ENCODE data around the gene DKC1. TPM values are rescaled to one million over a fixed set of nuclear protein-coding genes. Genes with fewer than 3 reads are reported as not detected.

DKC1 gene
- total RNA-seq, result 21.2 TPM
- long read RNA-seq, transcript DKC1-201 (15 exons, 2,577 nt), result major isoform, 49 of 51 reads
- long read RNA-seq, partial matches to known transcripts, result 0 of 51 reads
- long read RNA-seq, other reads (novel, unspliced or antisense), result 2 of 51 reads

- ATAC-seq (ENCODE audit: poor library complexity) (peak; percentile 98), DNase-seq (peak; percentile 98)
- intact Hi-C loops (cut with DNase I), result no loop called here
Measured at GRCh38 chrX:154762537-154763296, at the start of gene DKC1. DKC1 (plus strand) TSS chrX:154762864; CDS start chrX:154762966, 102 bp downstream.

GRCh38 chrX:154714925-154715324 is 47.7 kb upstream of the DKC1 start:
- ATAC-seq (ENCODE audit: poor library complexity), result peak; percentile 79
- DNase-seq, result no peak
- intact Hi-C loops (cut with DNase I), result no loop called here

GRCh38 chrX:154715825-154716224 is 46.8 kb upstream of the DKC1 start:
- intact Hi-C loops (cut with DNase I), result no loop called here
- no peak for ATAC-seq (ENCODE audit: poor library complexity)

GRCh38 chrX:154717824-154718223 is 44.8 kb upstream of the DKC1 start:
- intact Hi-C loops (cut with DNase I), result no loop called here
- no peak for ATAC-seq (ENCODE audit: poor library complexity)
- DNase-seq, result no peak

More at GRCh38 chrX:154715825-154716224, 46.8 kb upstream of the DKC1 start:
- no peak for DNase-seq

- DNase-seq (no peak), ATAC-seq (ENCODE audit: poor library complexity) (no peak)
- intact Hi-C loops (cut with DNase I), result no loop called here
Measured at GRCh38 chrX:154718616-154719015, 44.0 kb upstream of the DKC1 start.

GRCh38 chrX:154719132-154719675 is 43.5 kb upstream of the DKC1 start:
- DNase-seq (no peak), ATAC-seq (ENCODE audit: poor library complexity) (peak; percentile 36)
- intact Hi-C loops (cut with DNase I), result no loop called here

- ATAC-seq (ENCODE audit: poor library complexity), result no peak
- no peak for DNase-seq
- intact Hi-C loops (cut with DNase I), result no loop called here
Measured at GRCh38 chrX:154720067-154720466, 42.6 kb upstream of the DKC1 start.

GRCh38 chrX:154721155-154721554 is 41.5 kb upstream of the DKC1 start:
- ATAC-seq (ENCODE audit: poor library complexity), result no peak
- no peak for DNase-seq
- intact Hi-C loops (cut with DNase I), result no loop called here

GRCh38 chrX:154724993-154725756 is 37.5 kb upstream of the DKC1 start:
- no peak for DNase-seq
- intact Hi-C loops (cut with DNase I), result no loop called here
- no peak for ATAC-seq (ENCODE audit: poor library complexity)

GRCh38 chrX:154727418-154727817 is 35.2 kb upstream of the DKC1 start:
- intact Hi-C loops (cut with DNase I), result no loop called here
- DNase-seq (no peak), ATAC-seq (ENCODE audit: poor library complexity) (no peak)

GRCh38 chrX:154727871-154728270 is 34.8 kb upstream of the DKC1 start:
- intact Hi-C loops (cut with DNase I), result no loop called here
- DNase-seq (peak; percentile 63), ATAC-seq (ENCODE audit: poor library complexity) (peak; percentile 32)

GRCh38 chrX:154728431-154729190 is 34.1 kb upstream of the DKC1 start:
- ATAC-seq (ENCODE audit: poor library complexity) (no peak), DNase-seq (no peak)
- intact Hi-C loops (cut with DNase I), result no loop called here

GRCh38 chrX:154729439-154729838 is 33.2 kb upstream of the DKC1 start:
- peak; percentile 57 for ATAC-seq (ENCODE audit: poor library complexity)

GRCh38 chrX:154730253-154730891 is 32.3 kb upstream of the DKC1 start:
- ATAC-seq (ENCODE audit: poor library complexity) (peak; percentile 34), DNase-seq (peak; percentile 54)
- intact Hi-C loops (cut with DNase I), result no loop called here

More at GRCh38 chrX:154729439-154729838, 33.2 kb upstream of the DKC1 start:
- no peak for DNase-seq
- intact Hi-C loops (cut with DNase I), result no loop called here

GRCh38 chrX:154731184-154731583 is 31.5 kb upstream of the DKC1 start:
- intact Hi-C loops (cut with DNase I), result no loop called here
- no peak for ATAC-seq (ENCODE audit: poor library complexity)
- no peak for DNase-seq

- intact Hi-C loops (cut with DNase I), result no loop called here
- ATAC-seq (ENCODE audit: poor library complexity) (peak; percentile 50), DNase-seq (no peak)
Measured at GRCh38 chrX:154731881-154732280, 30.8 kb upstream of the DKC1 start.

GRCh38 chrX:154732421-154733065 is 30.1 kb upstream of the DKC1 start:
- ATAC-seq (ENCODE audit: poor library complexity) (no peak), DNase-seq (no peak)
- intact Hi-C loops (cut with DNase I), result no loop called here

GRCh38 chrX:154733066-154733425 is 29.6 kb upstream of the DKC1 start:
- DNase-seq (no peak), ATAC-seq (ENCODE audit: poor library complexity) (no peak)
- intact Hi-C loops (cut with DNase I), result no loop called here
